G401.6 (cell line): ENCODE measurements around the gene MARK1.
"Not testable (repeated sequence)": the region's sequence is repeated elsewhere in the genome, so short reads cannot be mapped to it uniquely, and the experiment has no call there.

Experiments used
- FAIRE-seq: peaks from 2 replicates; lab custom pipeline; 2012; peaks lifted over from hg19 to GRCh38; lab: Jason Lieb, UNC

The MARK1 gene

DNA sequence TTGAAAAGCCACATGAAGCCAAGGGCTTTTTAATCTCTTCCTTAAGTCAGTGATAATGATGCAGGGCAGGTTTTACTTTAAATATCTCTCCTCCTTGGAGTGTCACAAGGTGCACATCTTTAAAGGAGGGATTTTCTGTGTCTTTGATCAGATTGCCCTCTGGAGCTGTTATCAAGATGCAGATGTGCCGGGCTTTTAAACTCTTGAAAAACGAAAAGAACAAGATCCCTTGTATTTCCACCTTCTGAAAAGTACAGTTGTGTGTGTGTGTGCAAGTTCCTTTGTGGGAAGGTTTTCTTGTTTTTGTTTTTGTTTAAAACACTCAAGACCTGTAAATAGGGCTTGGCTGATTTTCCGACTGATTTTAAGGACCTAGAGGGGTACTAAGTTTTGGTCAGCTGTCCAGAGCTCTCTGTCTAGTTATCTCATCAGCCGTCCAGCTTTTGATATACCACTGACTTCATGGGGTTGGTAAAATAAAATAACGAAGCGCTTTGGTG lies 1.6 kb downstream of the MARK1 start:
- FAIRE-seq, result no peak

DNA sequence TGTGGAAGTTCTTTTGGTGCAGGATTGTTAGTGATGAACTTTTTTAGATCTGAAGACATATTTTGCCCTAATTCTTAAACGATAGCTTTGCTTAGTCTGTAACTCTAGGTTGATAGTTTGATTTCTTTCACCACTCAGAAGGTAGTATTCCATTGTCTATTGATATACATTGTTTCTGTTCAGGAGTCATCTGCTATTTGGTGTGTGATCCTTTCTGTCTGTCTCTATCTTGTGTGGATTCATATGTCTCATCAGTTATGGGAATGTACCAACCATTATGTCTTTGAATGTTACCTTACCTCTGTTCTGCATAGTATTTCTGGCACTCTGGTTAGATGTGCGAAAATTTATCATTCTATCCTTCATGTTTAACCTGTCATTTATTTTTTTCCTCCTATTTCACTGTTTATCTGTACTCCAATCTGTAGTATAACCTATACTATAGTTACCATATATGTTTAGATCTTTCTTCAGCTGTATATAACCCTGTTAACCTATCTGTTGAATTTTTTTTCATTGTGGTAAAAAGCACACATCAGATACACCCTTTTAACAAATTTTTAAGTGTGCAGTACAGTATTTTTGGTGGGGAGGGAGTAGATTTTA lies 5.7 kb downstream of the MARK1 start:
- no peak for FAIRE-seq

DNA sequence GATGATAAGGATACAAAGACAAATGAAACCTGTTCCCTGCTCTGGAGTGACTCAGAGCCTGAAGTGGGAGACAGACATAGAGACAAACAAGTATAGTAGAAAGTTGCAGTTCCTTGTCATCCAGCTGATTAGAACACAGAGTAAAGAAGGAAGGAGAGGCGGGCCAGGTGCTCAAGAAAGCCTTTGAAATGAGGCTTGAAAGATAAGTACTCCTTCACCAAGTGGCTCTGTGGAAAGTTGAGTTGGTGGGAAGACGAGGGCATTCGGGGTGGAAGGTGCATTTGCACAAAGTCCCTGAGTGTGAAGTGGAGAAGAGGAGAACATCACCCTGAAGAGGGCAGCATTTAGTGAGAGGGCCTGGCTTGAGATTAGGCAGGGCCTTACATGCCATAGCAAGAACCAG lies 17.0 kb downstream of the MARK1 start:
- no peak for FAIRE-seq

DNA sequence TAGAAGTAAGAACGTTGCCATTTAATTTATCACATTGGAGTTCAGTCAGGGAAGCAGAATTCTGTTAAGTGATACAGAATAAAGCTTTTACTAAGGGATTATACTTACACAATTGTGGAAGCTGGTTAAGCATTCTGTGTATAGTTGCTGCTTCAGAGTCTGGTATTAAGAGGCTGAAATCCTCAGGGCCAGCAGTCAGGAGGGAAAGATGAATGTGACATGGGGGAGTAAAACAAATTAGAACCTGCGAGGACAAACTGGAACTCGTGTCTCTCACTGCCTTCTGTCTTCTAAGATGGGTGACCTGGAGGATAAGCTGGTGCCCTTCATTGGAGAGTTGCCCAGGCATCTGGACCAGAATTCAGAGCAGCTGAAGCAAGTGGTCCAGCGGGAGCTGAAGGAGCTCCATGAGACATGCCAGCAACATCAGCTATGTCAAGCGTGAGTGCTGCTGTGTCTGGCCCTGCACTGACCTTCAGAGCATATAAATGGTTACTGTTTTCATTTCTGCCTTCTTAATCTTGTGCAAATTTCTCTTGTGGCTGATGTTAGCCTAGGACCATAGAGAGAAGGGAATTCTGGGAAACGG lies 23.0 kb downstream of the MARK1 start:
- FAIRE-seq, result no peak

DNA sequence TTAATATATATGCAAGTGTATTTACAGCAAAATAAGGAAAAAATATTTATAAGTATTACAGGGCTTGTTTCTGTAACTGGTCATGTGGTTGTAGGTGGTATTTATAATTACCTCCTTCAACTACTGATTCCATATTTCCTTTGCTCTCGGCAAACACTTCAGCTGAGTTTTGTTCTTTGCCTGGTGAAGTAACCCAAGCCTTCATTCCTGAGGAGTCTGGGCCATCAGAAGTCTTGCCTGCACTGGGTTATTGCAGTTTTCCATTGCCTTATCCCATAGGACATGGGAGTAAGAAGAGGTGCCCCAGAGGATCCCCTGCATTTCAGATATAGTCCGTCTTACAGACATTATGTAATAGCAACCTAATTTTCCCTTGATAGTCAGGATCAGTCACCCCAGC lies 23.8 kb downstream of the MARK1 start:
- no peak for FAIRE-seq

DNA sequence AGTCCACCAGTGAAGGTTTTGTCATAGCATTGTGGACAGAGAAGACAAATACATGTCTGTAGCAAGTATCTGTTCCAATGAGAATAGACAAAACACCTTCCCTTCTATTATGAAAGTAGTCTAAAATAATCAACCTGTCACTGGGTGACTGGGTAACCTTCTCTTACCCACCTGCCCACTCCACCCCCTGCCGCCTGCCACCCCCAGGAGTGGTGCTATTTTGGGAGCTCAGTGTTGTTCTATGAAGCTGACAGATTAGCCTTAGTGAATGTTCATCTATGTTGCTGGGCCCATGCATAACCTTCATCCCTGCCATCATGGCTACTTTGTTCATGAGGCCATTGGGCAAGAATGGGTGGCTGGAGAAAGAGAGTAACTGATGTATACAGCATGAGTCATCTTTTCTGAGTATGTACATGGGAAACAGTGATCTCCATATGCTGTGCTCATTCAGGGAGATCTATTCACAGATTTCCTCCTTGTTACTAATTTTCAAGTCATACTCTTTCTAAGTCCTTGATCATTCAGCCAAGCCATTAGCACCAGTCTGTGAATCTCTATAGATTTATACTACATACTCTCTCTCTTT lies 24.8 kb downstream of the MARK1 start:
- no peak for FAIRE-seq

DNA sequence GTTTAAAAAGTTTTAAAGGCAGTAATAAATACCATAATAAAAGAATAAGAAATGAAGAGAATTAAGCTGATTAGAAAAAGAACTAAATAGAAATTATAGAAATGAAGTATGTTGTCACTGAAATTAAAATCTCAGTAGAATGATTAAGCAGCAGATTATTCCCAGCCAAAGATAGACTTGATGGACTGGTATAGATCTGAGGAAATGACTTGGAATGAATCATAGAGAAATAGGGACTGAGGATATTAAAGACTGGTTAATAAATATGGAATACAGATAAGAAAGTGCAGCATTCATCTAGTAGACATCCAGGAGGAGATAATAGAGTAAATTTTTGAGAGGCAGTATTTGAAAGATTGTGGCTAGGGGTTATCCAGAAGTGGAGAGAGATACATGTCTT lies 28.7 kb downstream of the MARK1 start:
- FAIRE-seq, result no peak

DNA sequence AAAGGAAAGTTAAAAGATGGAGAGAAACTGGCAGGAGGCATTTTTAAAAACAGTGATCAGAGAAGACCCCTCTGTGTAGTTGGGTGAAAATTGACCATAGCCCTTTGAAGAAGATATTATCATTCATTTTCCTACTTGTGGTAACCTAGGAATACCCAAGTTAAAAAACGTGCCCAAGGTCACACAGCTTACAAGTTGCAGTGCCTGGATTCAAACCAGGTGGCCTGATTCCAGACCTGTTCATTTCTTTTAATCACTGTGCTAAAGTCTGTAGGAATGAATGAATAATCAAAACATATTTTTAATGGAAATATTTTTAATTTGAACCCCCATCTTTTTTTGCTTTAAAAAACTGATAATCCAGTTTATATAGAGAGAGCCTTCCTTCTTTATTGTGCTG lies 35.6 kb downstream of the MARK1 start:
- no peak for FAIRE-seq

DNA sequence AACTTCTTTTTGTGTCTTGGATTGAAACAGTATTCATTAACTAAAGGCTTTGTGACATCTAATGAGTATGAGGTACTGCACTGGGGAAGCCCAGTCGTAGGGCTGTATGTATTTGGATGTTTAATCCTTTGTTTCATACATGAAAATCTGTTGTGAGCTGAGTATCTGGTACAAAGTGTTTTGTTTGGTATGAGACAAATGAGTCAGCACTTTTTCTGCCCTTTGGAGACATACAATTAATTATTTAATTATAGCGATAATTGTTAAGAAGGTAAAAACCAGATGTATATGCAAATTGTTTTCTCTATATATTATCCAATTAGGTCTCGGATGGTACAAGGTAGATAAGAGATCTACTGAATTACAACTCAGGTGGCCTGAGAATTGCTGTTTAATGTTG lies 36.3 kb downstream of the MARK1 start:
- no peak for FAIRE-seq

DNA sequence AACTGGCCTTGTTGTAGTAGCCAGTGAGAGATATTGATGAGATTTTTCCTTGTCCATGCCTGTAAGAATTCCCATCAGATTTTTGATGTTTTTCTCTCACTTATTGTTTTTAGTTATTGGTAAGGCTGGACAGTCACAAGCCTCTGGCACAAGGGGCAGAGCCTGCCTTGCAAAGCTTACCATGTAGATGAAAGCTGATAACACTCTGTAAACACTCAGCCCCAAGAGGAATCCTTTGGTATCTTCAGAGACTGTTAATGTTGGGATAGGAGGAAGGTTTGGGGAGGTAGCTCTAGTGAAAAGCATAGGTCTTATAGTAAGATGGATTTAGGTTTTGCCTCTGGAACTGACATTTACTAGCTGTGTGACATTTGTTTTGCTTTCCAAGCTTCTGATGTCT lies 37.7 kb downstream of the MARK1 start:
- no peak for FAIRE-seq

DNA sequence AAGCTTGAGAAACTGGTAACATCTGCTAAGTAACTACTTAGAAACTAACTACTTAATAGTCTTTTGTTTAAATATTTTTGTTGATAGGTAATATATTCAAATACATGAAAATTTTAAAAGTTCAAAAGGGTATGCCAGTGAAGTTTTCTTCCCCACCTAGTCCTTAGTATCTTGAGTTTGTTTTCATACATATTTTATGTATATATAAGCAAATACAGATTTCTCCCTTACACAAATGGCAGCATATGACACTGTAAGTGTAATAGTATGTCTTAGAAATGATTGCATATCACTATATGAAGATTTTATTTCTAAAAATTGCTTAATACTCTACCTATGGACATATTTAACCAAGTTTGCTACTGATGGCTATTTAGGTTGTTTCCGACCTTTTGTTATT lies 38.9 kb downstream of the MARK1 start:
- no peak for FAIRE-seq

DNA sequence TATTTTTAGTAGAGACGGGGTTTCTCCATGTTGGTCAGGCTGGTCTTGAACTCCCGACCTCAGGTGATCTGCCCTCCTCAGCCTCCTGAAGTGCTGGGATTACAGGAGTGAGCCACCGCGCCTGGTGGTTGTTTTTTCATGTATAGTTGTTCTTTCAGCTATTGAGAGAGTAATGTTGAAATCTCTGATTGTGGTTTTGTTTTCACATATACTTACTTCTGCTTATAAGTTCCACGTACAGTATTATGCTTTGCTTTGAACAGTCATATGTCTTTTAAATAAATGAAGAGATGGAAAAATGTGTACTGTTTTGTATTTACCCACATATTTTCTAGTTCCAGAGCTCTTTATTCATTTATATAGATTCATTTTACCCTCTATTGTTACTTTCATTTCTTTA lies 44.5 kb downstream of the MARK1 start:
- no peak for FAIRE-seq

DNA sequence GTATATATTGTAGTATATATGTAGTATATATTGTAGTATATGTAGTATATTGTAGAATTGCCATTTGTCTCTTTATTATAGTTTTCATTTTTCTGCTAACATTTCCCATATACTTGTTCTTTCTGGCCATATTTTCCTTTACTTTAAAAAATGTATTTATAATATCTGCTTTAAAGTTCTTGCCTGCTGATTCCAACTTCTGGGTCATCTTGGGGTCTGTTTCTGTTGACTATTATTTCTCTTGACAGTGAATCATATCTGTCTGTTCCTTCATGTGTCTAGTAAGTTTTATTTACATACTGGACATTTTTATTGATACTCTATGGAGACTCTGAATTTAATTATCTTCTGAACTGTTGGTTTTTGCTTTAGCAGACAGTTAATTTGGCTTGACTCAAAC lies 45.9 kb downstream of the MARK1 start:
- FAIRE-seq, result no peak

DNA sequence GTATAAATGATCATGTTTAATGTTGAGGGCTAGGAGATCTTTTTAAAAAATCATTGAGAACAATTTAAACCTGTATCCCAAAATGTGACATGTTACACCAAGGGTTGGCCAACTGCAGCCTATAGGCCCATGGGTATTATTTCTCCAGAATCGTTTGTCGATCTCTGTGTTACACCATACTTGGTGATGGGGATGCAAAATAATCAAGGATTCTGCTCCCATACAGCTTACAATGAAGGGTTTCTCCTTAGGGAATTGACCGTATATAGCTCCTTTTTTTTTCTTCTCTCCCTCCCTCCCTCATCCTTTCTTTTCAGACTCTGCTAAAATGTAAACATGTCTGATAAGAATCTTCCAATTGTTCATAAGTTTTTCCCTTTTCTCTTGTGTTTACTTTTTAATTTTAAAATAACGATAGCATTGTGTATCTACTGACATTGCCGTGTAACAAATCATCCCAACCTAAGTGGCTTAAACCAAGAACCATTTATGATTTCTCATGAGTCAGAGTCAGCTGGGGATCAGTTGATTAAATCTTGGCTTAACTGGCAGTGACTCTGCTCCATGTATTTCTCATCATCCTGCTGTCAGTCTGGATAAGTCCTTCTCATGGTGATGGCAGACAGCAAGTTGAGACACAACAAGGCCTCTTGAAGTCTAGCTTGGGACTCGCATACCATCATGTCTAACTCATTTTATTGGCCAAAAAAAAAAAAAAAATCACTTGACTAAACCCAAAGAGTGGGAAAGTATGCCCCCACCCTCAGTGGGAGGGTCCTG lies 48.0 kb downstream of the MARK1 start:
- no peak for FAIRE-seq

DNA sequence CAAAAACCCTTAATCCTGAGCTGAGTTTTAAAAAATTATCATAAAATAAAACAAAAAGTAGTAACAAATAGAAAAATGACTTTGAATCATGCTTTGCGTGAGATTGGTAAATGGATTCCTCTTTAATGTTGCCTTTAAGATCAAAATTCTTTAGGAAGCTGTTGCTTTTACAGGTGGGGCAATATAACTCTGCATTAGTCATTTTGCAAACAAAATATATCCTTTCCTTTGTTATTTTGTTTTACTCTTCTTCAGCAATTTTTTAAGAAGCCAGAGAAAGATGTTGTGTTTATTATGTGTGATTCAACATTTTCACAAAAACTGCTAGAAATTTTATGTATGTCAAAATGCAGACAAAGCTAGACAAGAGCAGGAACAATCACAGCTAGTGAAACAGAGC lies 50.0 kb downstream of the MARK1 start:
- FAIRE-seq, result no peak

DNA sequence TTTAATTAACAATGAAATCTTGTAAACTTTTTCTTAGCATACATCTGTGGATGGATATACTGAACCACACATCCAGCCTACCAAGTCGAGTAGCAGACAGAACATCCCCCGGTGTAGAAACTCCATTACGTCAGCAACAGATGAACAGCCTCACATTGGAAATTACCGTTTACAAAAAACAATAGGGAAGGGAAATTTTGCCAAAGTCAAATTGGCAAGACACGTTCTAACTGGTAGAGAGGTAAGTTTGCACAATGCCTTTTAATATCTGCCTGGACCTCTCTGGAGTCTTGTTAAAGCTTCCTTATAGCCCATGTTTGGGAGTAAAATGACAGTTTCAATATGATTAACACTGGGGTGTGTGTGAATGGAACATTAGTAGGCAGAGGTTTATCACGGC lies 51.4 kb downstream of the MARK1 start:
- no peak for FAIRE-seq

DNA sequence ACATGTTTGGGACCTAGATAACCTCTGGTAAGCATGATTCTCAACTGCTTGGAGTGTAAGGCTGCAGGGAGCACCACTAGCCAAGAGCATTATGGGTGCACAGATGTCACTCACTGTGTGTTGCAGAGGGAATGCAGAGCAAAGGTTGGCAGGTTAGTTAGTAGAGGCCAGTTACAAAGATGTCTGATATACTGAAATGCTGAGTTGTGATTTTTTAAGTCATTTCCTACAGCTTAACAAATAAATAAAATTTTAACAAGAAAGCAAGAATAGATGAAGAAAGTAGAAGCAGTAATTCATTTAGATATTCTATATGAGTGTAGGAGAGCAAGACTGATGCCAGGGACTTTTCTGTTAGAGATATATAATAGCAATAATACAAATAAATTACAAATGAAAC lies 64.8 kb downstream of the MARK1 start:
- FAIRE-seq, result no peak

DNA sequence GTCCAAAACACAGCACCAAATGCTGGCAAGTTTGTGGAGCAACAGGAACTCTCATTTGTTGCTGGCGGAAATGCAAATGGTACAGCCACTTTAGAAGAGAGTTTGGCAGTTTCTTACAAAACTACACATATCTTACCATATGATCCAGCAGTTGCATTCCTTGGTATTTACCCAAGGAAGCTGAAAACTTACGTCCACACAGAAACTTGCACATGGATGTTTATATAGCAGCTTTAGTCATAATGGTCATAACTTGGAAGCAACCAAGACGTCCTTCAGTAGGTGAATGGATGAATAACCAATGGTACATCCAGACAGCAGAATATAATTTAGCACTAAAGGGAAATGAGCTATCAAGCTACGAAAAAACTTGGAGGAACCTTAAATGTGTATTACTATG lies 66.4 kb downstream of the MARK1 start:
- no peak for FAIRE-seq

DNA sequence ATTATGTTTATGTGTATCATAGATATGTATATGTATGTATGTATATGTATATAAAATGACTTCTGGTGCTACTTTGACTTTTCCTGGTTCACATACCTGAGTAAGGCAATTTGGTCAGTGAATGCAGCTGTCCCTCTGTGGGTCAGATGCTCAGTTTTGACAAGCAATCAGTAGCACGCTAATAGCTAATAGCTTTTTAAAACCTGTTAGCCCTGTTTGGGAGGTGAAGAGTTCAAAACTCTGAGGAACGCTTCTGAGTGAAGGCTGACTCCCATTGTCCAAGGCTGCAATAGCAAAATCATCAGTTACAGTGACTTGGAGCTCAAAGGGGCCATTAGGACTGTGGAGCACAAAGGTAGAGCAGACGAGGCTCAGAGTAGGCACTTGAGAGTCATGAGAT lies 67.2 kb downstream of the MARK1 start:
- FAIRE-seq, result no peak

DNA sequence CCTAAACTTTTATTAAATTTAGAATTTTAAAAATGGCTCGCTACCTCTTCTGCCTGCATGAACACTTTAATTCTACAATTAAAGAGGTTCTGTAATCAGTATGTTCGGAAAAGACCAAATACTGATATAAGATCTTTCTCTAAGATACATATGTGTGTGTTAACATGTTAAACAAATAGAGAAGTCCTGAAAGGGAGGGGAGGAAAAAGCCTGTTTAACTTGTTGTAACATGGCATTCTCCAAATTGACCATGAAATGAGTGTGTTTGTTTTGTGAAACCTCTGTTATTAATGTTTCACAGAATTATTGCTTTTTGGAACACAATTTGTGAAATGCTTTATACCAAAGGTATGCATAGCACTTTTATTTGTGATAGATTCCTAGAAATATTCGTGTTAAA lies 77.0 kb downstream of the MARK1 start:
- FAIRE-seq, result no peak

DNA sequence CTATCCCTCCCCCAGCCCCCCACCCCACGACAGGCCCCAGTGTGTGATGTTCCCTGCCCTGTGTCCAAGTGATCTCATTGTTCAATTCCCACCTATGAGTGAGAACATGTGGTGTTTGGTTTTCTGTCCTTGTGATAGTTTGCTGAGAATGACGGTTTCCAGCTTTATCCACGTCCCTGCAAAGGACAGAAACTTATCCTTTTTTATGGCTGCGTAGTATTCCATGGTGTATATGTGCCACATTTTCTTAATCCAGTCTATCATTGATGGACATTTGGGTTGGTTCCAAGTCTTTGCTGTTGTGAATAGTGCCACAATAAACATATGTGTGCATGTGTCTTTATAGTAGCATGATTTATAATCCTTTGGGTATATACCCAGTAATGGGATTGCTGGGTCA lies 77.7 kb downstream of the MARK1 start:
- FAIRE-seq, result not testable (repeated sequence)

DNA sequence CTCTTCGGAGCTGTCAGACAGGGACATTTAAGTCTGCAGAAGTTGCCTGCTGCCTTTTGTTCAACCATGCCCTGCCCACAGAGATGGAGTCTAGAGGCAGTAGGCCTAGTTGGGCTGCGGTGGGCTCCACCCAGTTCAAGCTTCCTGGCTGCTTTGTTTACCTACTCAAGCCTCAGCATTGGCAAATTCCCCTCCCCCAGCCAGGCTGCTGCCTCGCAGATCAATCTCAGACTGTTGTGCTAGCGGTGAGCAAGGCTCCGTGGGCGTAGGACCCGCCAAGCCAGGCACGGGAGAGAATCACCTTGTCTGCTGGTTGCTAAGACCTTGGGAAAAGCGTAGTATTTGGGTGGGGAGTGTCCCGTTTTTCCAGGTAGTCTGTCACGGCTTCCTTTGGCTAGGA lies 83.2 kb downstream of the MARK1 start:
- not testable (repeated sequence) for FAIRE-seq

DNA sequence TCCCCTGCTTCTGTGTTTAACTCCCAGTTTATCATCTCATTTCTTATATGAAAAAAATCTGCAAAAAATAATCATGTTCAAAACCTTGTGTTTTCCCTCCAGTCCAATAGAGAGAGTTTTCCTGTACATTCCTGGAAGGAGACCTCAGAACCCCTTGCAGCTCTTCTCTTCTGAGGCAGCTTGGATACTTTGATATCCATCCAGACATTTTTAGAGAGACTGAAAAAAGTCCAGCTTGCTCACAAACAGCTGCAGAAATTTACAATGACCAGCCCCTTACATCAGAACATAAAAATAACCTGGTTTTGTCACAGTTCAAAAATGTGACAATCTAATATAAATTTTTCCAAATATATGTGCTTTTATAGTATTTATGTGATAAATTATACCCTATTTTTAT lies 88.9 kb downstream of the MARK1 start:
- no peak for FAIRE-seq
